MCF 10A (cell line): ENCODE measurements around the gene CCDC50. TPM values are rescaled to one million over a fixed set of nuclear protein-coding genes. Genes with fewer than 3 reads are reported as not detected.

ENCODE experiments used
- BruUV-seq: library from RNA; stranded (reverse); fragments of 400-500 nt; replicated peaks from 2 replicates; lab custom pipeline; 2021; lab: Mats Ljungman, UMichigan
- CTCF ChIA-PET: fragments of 300-600 bp; sonication (Branson Sonifier 250); formaldehyde crosslinking; extraction: SDS; loops from one replicate; lab custom pipeline; 2021; ENCODE audit warnings: antibody characterized with exemption, inconsistent platforms; lab: Yijun Ruan, JAX
- POLR2A ChIA-PET: fragments of 300-600, 350-650 bp; sonication (Branson Sonifier 250); formaldehyde crosslinking; extraction: SDS; loops from one replicate; lab custom pipeline; 2020; ENCODE audit warnings: antibody characterized with exemption, inconsistent platforms; lab: Yijun Ruan, JAX
- DNase-seq: peaks from one replicate; pipeline ENCODE4 v3.0.0-alpha.2; 2018; ENCODE audit not compliant: unreplicated experiment
- H3K27ac Mint-ChIP-seq: one replicate; pipeline ENCODE4 v1.8.0; 2022; ENCODE audit warnings: mild to moderate bottlenecking, low read depth, mixed read lengths; ENCODE audit not compliant: unreplicated experiment
- H3K27me3 Mint-ChIP-seq: one replicate; pipeline ENCODE4 v1.8.0; 2022; ENCODE audit warnings: mixed read lengths; ENCODE audit not compliant: insufficient read depth, unreplicated experiment
- H3K36me3 Mint-ChIP-seq: one replicate; pipeline ENCODE4 v1.8.0; 2022; ENCODE audit warnings: mild to moderate bottlenecking, moderate library complexity, mixed read lengths; ENCODE audit not compliant: insufficient read depth, unreplicated experiment
- H3K4me1 Mint-ChIP-seq: one replicate; pipeline ENCODE4 v1.8.0; 2022; ENCODE audit warnings: mixed read lengths; ENCODE audit not compliant: insufficient read depth, unreplicated experiment
- H3K4me3 Mint-ChIP-seq: one replicate; pipeline ENCODE4 v1.8.0; 2022; ENCODE audit warnings: mild to moderate bottlenecking, moderate library complexity, mixed read lengths; ENCODE audit not compliant: unreplicated experiment
- H3K9me3 Mint-ChIP-seq: one replicate; pipeline ENCODE4 v1.8.0; 2022; ENCODE audit warnings: mixed read lengths; ENCODE audit not compliant: unreplicated experiment
- CTCF ChIP-seq: fragments of 200-600 bp; IDR thresholded peaks from one replicate; pipeline ENCODE4 v1.8.0; 2022; ENCODE audit warnings: antibody characterized with exemption, mild to moderate bottlenecking; ENCODE audit not compliant: unreplicated experiment
- intact Hi-C: fragments of 100-400 bp; cut with micrococcal nuclease; formaldehyde crosslinking; loops from 2 replicates; pipeline ENCODE4 v1.14.1; 2022
- total RNA-seq: library from RNA; stranded (reverse); gene quantifications from 2 replicates; pipeline ENCODE4 v1.2.3, GENCODE V29; 2022

Gene CCDC50
- total RNA-seq, 1 experiment from 2014 or later = 115 TPM

- POLR2A ChIA-PET = interaction anchor here (1.0 to 3.0 kb wide), 14 partner anchors 9 to 28 kb away, joined by 3 to 17 read pairs (median 4); partner anchors contain the start of genes CCDC50 and UTS2B
Observed at GRCh38 chr3:191356631-191357439, 27.6 kb downstream of the CCDC50 start.

GRCh38 chr3:191357909-191358308, 28.7 kb downstream of the CCDC50 start:
- Mint-ChIP-seq H3K4me3 (no peak overlapping the region), H3K9me3 (no peaks in the 10 kb centered on the region), H3K27me3 (no peaks in the 10 kb centered on the region), H3K4me1 (peaks cover 43% of the 10 kb centered on the region), H3K27ac (peak overlapping the region; percentile 89), H3K36me3 (peaks cover 34% of the 10 kb centered on the region)
- ChIA-PET POLR2A (interaction anchor here (1.1 to 2.1 kb wide), 10 partner anchors 8 to 1087 kb away, joined by 3 to 17 read pairs (median 4); partner anchors contain the start of genes CCDC50 and UTS2B), CTCF (interaction anchor here (0.9 to 1.3 kb wide), 3 partner anchors 19 to 21 kb away, joined by 3 to 5 read pairs (median 4); no protein-coding TSS in a partner anchor)
- TF ChIP-seq CTCF = no peak
- no TSS peak for BruUV-seq
- intact Hi-C loops = loop anchor here (2.0 kb wide), 1 partner anchor 27 kb away; the partner anchor contains the start of gene UTS2B
- DNase-seq = no peak

More at GRCh38 chr3:191356631-191357439, 27.6 kb downstream of the CCDC50 start:
- DNase-seq = peak; percentile 76
- BruUV-seq = no TSS peak
- peak overlapping the region; percentile 89 for H3K27ac Mint-ChIP-seq
- H3K36me3 Mint-ChIP-seq = peaks cover 28% of the 10 kb centered on the region
- no peak for TF ChIP-seq CTCF
- no peaks in the 10 kb centered on the region for H3K9me3 Mint-ChIP-seq
- CTCF ChIA-PET = interaction anchor here (0.5 to 1.3 kb wide), 4 partner anchors 20 to 1009 kb away, joined by 3 to 5 read pairs (median 4); no protein-coding TSS in a partner anchor
- peaks cover 43% of the 10 kb centered on the region for H3K4me1 Mint-ChIP-seq
- peak overlapping the region; percentile 45 for H3K4me3 Mint-ChIP-seq
- intact Hi-C loops = loop anchor here (2.0 kb wide), 1 partner anchor 26 kb away; the partner anchor contains the start of gene UTS2B
- H3K27me3 Mint-ChIP-seq = no peaks in the 10 kb centered on the region

- Mint-ChIP-seq H3K27ac (peak overlapping the region; percentile 47), H3K4me3 (no peak overlapping the region), H3K27me3 (no peaks in the 10 kb centered on the region), H3K36me3 (peaks cover 39% of the 10 kb centered on the region), H3K4me1 (peaks cover 43% of the 10 kb centered on the region), H3K9me3 (no peaks in the 10 kb centered on the region)
- BruUV-seq = no TSS peak
- intact Hi-C loops = no loop called here
- DNase-seq = no peak
- TF ChIP-seq CTCF = no peak
- ChIA-PET CTCF (interaction anchor here (0.6 to 1.5 kb wide), 5 partner anchors 13 to 1086 kb away, joined by 3 to 5 read pairs (median 3); no protein-coding TSS in a partner anchor), POLR2A (interaction anchor here (0.6 to 2.1 kb wide), 7 partner anchors 7 to 763 kb away, joined by 3 to 17 read pairs (median 4); partner anchors contain the start of genes CCDC50 and UTS2B)
Observed at GRCh38 chr3:191358929-191359328, 29.7 kb downstream of the CCDC50 start.

- POLR2A ChIA-PET = no interaction called here
- peak overlapping the region; percentile 21 for H3K27ac Mint-ChIP-seq
- no peak overlapping the region for H3K4me3 Mint-ChIP-seq
- no peaks in the 10 kb centered on the region for H3K9me3 Mint-ChIP-seq
- intact Hi-C loops = no loop called here
- peaks cover 42% of the 10 kb centered on the region for H3K4me1 Mint-ChIP-seq
- H3K36me3 Mint-ChIP-seq = peaks cover 54% of the 10 kb centered on the region
- BruUV-seq = no TSS peak
- no peak for DNase-seq
- CTCF ChIA-PET = interaction anchor here (0.6 to 1.6 kb wide), 5 partner anchors 11 to 1083 kb away, joined by 3 to 4 read pairs (median 3); no protein-coding TSS in a partner anchor
- H3K27me3 Mint-ChIP-seq = no peaks in the 10 kb centered on the region
- TF ChIP-seq CTCF = no peak
Observed at GRCh38 chr3:191360620-191361019, 31.4 kb downstream of the CCDC50 start.
